ENCODE data around the gene MMP23B.

DNA sequence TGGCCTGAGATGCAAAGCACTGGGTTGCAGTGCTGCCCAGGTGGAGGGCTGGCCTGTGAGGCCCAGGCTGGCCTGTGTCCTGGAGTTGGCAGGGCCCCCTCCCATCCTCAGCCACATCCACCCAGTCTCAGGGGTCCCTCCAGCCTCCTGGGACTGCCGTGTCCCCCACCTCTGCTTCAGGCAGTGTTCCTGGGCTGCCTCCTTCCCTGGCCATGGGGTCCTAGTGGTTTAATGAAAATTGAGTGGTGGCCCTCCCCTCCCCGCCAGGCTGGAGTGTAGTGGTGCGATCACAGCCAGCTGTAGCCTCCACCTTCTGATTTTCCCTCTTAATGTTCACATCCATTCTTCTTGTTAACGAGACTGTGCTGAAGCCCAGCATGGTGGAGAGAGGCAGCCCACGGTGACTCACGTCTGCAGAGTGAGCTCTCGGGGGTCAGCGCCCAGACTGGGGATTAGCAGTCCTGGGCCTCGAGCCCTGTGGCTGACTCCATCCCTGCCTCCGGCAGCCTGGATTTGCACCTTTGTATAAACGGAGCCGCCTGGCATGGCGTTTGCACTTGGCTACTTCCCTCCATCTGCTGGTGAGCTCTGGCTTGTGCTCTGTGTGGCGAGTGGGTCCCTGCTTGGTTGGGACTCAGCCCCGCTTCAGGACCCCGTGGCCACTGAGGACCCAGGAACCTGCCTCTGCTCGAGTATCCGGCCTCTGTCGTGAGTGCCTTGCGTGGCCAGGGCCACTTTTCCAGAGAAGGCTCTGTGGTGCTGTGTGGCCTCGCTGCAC lies 9.8 kb upstream of the MMP23B start:
- TF ChIP-seq, protein P1, sequence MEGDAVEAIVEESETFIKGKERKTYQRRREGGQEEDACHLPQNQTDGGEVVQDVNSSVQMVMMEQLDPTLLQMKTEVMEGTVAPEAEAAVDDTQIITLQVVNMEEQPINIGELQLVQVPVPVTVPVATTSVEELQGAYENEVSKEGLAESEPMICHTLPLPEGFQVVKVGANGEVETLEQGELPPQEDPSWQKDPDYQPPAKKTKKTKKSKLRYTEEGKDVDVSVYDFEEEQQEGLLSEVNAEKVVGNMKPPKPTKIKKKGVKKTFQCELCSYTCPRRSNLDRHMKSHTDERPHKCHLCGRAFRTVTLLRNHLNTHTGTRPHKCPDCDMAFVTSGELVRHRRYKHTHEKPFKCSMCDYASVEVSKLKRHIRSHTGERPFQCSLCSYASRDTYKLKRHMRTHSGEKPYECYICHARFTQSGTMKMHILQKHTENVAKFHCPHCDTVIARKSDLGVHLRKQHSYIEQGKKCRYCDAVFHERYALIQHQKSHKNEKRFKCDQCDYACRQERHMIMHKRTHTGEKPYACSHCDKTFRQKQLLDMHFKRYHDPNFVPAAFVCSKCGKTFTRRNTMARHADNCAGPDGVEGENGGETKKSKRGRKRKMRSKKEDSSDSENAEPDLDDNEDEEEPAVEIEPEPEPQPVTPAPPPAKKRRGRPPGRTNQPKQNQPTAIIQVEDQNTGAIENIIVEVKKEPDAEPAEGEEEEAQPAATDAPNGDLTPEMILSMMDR (IDR thresholded peaks at IDR 0.05) = no peak
- no peak for TF ChIP-seq EZH2phosphoT487 (IDR thresholded peaks at IDR 0.05)
- no peak for TF ChIP-seq EZH2 (IDR thresholded peaks at IDR 0.05)
